ENCODE measurements around the gene TCERG1L. TPM values are rescaled to one million over a fixed set of nuclear protein-coding genes. Genes with fewer than 3 reads are reported as not detected.

The TCERG1L gene
- total RNA-seq, 2 experiments from 2014 or later = 0.06 TPM; not detected in 1

- TF ChIP-seq CTCF (IDR thresholded peaks at IDR 0.05) = no peak
- peaks cover 2% of the 10 kb centered on the region for H3K4me1 ChIP-seq (ENCODE audit: insufficient read depth, low read length)
- ChIA-PET CTCF (no interaction called here), POLR2A (no interaction called here)
- no peak overlapping the region for H3K27ac Mint-ChIP-seq
- H3K36me3 Mint-ChIP-seq (ENCODE audit: low read depth) = no peaks in the 10 kb centered on the region
- H3K4me3 Mint-ChIP-seq = no peak overlapping the region
- ATAC-seq (ENCODE audit: poor library complexity) = no peak
- H3K27me3 ChIP-seq (ENCODE audit: control insufficient read depth in 1 of 2, insufficient read depth in 2 of 2, low read length in 2 of 2) = no peaks in the 10 kb centered on the region
- no peaks in the 10 kb centered on the region for H3K36me3 ChIP-seq (ENCODE audit: insufficient read depth, low read length)
- H3K27me3 Mint-ChIP-seq = no peaks in the 10 kb centered on the region
- intact Hi-C loops (cut with DNase I, micrococcal nuclease) = no loop called here
- H3K4me3 ChIP-seq (ENCODE audit: low read length) = no peak overlapping the region
- peaks cover 5% of the 10 kb centered on the region for H3K4me1 Mint-ChIP-seq (ENCODE audit: low read depth)
- peaks cover 0 to 35% of the 10 kb centered on the region in 2 experiments for H3K9me3 ChIP-seq (ENCODE audit: control insufficient read depth in 1 of 2, insufficient read depth in 1 of 2, low read length in 2 of 2)
- no peaks in the 10 kb centered on the region for H3K9me3 Mint-ChIP-seq
- H3K27ac ChIP-seq (ENCODE audit: low read depth in 1 of 2, low read length in 2 of 2) = no peak overlapping the region
- DNase-seq = no peak
These were observed 219.8 kb downstream of the TCERG1L start for GRCh38 chr10:131091682-131092081.

GRCh38 chr10:131090761-131091661 is 220.5 kb downstream of the TCERG1L start:
- H3K27ac Mint-ChIP-seq = no peak overlapping the region

GRCh38 chr10:131089861-131090260 is 221.7 kb downstream of the TCERG1L start:
- intact Hi-C loops (cut with DNase I, micrococcal nuclease) = no loop called here
- Mint-ChIP-seq H3K4me1 (ENCODE audit: low read depth) (peaks cover 14% of the 10 kb centered on the region), H3K27me3 (no peaks in the 10 kb centered on the region), H3K4me3 (no peak overlapping the region), H3K9me3 (no peaks in the 10 kb centered on the region), H3K36me3 (ENCODE audit: low read depth) (no peaks in the 10 kb centered on the region), H3K27ac (no peak overlapping the region)
- Histone ChIP-seq H3K27ac (ENCODE audit: low read depth in 1 of 2, low read length in 2 of 2) (no peak overlapping the region), H3K9me3 (ENCODE audit: control insufficient read depth in 1 of 2, insufficient read depth in 1 of 2, low read length in 2 of 2) (peaks cover 0 to 42% of the 10 kb centered on the region in 2 experiments), H3K36me3 (ENCODE audit: insufficient read depth, low read length) (no peaks in the 10 kb centered on the region), H3K4me3 (ENCODE audit: low read length) (no peak overlapping the region), H3K4me1 (ENCODE audit: insufficient read depth, low read length) (peaks cover 3% of the 10 kb centered on the region), H3K27me3 (ENCODE audit: control insufficient read depth in 1 of 2, insufficient read depth in 2 of 2, low read length in 2 of 2) (no peaks in the 10 kb centered on the region)
- POLR2A ChIA-PET = no interaction called here
- CTCF ChIA-PET = no interaction called here
- TF ChIP-seq CTCF (IDR thresholded peaks at IDR 0.05) = no peak
- no peak for DNase-seq
- no peak for ATAC-seq (ENCODE audit: poor library complexity)

More at GRCh38 chr10:131090761-131091661, 220.5 kb downstream of the TCERG1L start:
- Histone ChIP-seq H3K4me1 (ENCODE audit: insufficient read depth, low read length) (peaks cover 2% of the 10 kb centered on the region), H3K27me3 (ENCODE audit: control insufficient read depth in 1 of 2, insufficient read depth in 2 of 2, low read length in 2 of 2) (no peaks in the 10 kb centered on the region), H3K27ac (ENCODE audit: low read depth in 1 of 2, low read length in 2 of 2) (no peak overlapping the region), H3K4me3 (ENCODE audit: low read length) (no peak overlapping the region), H3K9me3 (ENCODE audit: control insufficient read depth in 1 of 2, insufficient read depth in 1 of 2, low read length in 2 of 2) (peaks cover 0 to 39% of the 10 kb centered on the region in 2 experiments), H3K36me3 (ENCODE audit: insufficient read depth, low read length) (no peaks in the 10 kb centered on the region)
- ChIA-PET CTCF (no interaction called here), POLR2A (no interaction called here)
- no peak for TF ChIP-seq CTCF (IDR thresholded peaks at IDR 0.05)
- Mint-ChIP-seq H3K4me3 (no peak overlapping the region), H3K9me3 (no peaks in the 10 kb centered on the region), H3K36me3 (ENCODE audit: low read depth) (no peaks in the 10 kb centered on the region), H3K27me3 (no peaks in the 10 kb centered on the region), H3K4me1 (ENCODE audit: low read depth) (peaks cover 5% of the 10 kb centered on the region)
- intact Hi-C loops (cut with DNase I, micrococcal nuclease) = no loop called here
- DNase-seq (peak in 1 of 14 experiments; percentile 25), ATAC-seq (ENCODE audit: poor library complexity) (peak; percentile 54)

Data from CD4-positive, alpha-beta T cell (primary cell).